GM12801 (cell line): ENCODE results near the gene PSAT1.

ENCODE experiments used
- CTCF ChIP-seq: IDR thresholded peaks from one replicate; pipeline ENCODE4 v1.5.1; 2011; ENCODE audit warnings: control low read depth; ENCODE audit not compliant: insufficient read length; ENCODE audit errors: extremely low read depth

The PSAT1 gene

DNA sequence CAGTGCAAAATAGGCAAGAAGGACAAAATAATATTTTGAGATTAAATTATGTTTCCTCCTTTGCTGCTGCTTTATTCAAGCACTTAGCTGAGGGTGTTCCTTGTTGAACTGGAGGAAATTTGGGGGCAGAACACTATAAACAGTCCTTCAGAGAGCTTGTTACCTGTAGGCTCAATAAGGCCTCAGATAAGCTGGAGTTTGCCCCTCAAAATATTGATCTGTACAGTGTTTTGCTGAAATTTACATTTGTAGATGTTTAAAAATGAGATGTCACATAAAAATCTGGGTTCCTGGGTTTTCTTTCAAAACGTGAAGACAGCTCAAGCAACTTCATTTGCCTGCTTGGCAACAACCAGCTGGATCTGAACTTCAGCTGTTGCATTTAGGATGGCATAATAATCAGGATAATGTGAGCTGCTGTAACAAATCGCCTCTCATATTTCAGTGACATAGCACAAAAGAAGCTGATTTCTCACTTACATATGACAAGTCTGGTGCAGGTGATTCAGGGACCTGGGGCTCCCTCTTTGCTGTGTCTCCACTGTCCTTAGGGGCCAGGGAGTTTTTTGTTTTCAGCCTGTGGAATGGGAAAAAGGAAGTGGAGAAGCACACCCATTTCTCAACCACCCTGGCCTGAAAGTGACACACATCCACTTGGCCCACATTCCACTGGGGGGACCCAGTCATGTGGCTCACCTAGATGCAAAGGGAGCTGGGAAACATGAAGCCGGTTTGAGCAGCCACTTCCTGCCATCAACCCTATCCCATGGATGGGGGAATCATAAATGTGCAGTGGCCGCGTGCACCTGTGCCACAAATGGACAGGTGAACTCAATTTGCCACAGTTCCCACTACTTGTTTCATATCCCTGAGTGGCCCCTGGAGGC, 2.4 kb upstream of the PSAT1 start:
- no peak for TF ChIP-seq CTCF

- TF ChIP-seq CTCF = no peak
These were observed 1.7 kb upstream of the PSAT1 start for GRCh38 chr9:78295177-78295575.

- no peak for TF ChIP-seq CTCF
These were observed 1.2 kb upstream of the PSAT1 start for GRCh38 chr9:78295731-78296130.

GRCh38 chr9:78296201-78296892, 578 bp upstream of the PSAT1 start:
- TF ChIP-seq CTCF = no peak

- no peak for TF ChIP-seq CTCF
These were observed 692 bp downstream of the PSAT1 start for GRCh38 chr9:78297672-78297961.

GRCh38 chr9:78298046-78298765, 1.3 kb downstream of the PSAT1 start:
- no peak for TF ChIP-seq CTCF

DNA sequence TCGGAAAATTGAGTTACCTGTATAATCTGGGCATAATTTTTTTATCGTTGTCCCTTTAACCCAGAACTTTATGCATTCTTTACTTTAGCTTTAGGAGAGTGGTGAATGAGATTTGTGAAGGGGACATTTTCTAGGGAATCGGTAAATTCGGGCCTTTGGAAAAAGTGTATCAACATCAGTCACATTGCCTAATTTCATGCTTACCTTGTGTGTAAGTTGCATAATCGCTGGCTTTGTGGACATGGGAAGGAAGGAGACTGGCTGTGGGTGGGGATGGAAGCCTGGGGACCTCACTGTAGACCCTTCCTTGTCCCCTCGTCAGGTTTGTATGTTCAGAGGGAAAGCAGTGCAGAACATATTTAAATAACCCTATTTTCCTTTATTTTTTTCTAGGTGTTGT, 3.3 kb downstream of the PSAT1 start:
- no peak for TF ChIP-seq CTCF
